NB4 (cell line): ENCODE measurements around the gene IGFBP4.

Experiments used
- DNase-seq: peaks from one replicate; pipeline ENCODE4 v3.0.0; 2010; ENCODE audit warnings: low read depth
- H3K4me3 ChIP-seq: one replicate; pipeline ENCODE4 v1.5.1; 2011; ENCODE audit warnings: mild to moderate bottlenecking, low read depth, low read length, moderate library complexity
- MYC ChIP-seq: IDR thresholded peaks from 2 replicates; pipeline ENCODE4 v1.6.1; 2011; ENCODE audit warnings: low read depth, low read length
- POLR2A ChIP-seq: IDR thresholded peaks from 2 replicates; pipeline ENCODE4 v1.6.1; 2011; ENCODE audit warnings: mild to moderate bottlenecking; ENCODE audit not compliant: insufficient read length; ENCODE audit errors: extremely low read depth
- TF ChIP-seq, protein P1 (sequence below): IDR thresholded peaks from one replicate; pipeline ENCODE4 v1.5.1; 2012; ENCODE audit warnings: low read depth, low read length
- TF ChIP-seq, protein P2 (sequence below): IDR thresholded peaks from 2 replicates; pipeline ENCODE4 v1.6.1; 2011; ENCODE audit warnings: low read depth, low read length

The IGFBP4 gene

DNA sequence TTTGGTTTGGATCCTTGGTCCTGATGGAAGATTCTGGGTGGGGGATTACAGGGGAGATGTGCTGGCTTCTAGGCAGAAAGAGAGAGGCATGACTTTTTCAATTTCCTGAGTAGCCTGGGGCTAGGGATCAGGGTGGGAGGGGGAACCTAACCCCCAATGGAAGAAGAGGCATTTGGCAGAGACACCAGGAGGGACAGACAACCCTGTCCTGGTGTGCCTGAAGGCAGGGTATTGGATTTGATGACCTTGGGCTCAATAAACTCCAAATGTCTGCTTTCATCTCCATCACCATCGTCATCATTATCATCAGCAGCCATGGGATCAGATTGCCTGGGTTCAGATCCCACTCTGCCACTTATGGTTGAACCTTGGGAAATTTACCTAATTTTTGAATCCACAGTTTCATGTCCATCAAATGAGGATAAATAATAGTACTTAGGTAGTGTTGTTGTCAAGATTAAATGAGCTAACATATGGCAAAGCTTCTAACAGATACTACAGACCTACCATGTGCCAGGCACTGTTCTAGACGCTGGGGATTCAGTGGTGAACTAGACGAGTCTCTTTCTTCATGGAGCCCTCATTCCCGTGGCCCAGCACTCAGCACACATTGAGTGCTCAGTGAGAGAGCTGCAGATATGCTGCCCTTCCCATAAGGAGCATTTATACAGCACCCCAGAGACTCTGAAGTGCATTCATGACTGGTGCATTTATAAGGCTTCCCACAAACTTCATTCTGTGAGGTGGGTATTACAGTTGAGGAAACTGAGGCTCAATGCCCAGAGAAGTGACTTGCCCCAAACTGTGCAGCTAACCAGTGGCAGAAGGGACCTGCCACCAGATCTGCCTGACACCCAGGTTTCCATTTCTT lies 26.8 kb downstream of the IGFBP4 start:
- TF ChIP-seq, protein P1, sequence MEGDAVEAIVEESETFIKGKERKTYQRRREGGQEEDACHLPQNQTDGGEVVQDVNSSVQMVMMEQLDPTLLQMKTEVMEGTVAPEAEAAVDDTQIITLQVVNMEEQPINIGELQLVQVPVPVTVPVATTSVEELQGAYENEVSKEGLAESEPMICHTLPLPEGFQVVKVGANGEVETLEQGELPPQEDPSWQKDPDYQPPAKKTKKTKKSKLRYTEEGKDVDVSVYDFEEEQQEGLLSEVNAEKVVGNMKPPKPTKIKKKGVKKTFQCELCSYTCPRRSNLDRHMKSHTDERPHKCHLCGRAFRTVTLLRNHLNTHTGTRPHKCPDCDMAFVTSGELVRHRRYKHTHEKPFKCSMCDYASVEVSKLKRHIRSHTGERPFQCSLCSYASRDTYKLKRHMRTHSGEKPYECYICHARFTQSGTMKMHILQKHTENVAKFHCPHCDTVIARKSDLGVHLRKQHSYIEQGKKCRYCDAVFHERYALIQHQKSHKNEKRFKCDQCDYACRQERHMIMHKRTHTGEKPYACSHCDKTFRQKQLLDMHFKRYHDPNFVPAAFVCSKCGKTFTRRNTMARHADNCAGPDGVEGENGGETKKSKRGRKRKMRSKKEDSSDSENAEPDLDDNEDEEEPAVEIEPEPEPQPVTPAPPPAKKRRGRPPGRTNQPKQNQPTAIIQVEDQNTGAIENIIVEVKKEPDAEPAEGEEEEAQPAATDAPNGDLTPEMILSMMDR, result no peak
- TF ChIP-seq, protein P2, sequence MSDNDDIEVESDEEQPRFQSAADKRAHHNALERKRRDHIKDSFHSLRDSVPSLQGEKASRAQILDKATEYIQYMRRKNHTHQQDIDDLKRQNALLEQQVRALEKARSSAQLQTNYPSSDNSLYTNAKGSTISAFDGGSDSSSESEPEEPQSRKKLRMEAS, result no peak
- TF ChIP-seq POLR2A (no peak), MYC (no peak)
- no peak for DNase-seq
- H3K4me3 ChIP-seq, result no peak overlapping the region

DNA sequence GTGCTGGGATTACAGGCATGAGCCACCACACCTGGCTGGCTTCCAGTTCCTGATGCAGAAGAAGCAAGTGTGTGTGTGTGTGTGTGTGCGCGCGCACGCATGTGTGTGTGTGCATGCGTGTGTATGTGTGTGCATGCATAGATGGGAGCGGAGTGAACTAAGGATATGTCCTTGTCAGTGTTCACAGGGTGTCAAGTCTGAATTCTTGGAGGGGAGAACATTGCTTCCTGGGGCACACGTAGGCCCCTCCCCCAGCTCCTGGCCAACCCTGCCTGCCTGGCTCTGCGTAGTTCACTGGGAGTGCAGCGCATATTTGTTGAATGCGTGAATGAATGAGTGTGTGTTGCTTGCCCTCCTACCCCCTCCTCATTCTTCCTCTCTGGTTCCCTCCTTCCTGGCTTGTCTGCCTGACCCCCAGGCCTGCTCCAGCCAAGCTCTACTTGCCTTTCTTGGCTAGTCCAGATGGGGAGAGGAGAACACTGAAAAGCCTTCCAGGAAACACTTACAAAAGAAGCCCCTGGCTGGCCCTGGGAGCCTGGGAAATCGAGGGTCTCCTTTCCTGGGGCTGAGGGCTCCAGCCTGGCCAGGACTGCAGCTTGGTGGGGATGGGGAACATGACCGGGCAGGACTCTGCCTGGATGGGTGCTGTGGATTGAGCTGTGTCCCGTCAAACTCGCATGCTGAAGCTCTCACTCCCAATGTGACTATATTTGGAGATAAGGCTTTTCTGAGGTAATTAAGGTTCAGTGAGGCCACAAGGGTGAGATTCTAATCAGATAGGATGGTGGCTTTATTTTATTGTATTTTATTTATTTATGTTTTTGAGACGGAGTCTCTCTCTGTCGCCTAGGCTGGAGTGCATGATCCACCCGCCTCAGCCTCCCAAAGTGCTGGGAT lies 27.9 kb downstream of the IGFBP4 start:
- H3K4me3 ChIP-seq, result no peak overlapping the region
- no peak for DNase-seq
- no peak for TF ChIP-seq MYC
- TF ChIP-seq, protein P2, result no peak
- TF ChIP-seq POLR2A, result no peak
- TF ChIP-seq, protein P1, result no peak

DNA sequence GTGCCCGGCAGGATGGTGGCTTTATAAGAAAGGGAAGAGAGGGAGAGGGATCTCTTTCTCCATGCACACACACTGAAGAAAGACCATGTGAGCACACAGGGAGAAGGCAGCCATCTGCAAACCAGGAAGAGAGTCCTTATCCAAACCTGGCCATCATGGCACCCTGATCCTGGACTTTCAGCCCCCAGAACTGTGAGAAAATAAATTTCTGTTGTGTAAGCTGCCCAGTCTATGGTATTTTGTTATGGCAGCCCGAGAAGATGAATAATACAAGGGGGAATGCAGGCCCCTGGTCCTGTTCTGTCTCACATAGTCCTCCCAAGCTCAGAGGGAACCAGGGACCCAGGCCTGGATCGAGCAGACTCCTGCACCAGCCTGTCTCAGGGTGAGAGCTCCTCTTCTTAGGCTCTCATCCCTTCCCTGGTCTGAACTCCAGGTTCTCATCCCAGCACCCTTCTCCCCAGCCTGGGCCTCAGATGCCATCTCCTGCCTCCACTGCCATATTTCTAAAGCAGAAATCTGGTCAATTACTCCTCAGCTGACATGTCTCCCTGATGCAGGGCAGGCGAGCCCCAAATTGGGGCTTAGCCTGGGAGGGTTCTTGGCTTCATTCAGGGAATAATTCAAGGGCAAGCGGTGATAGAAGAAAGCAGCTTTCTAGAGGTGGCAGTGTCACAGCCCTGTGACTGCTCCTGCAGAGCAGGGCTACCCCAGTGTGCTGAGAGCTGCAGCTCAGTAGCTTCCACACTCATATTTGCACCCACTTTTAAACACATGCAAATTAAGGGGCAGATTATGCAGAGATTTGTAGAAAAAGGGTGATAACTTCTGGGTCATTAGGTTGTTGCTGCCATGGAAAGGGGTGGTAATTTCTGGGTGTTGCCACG lies 28.8 kb downstream of the IGFBP4 start:
- H3K4me3 ChIP-seq, result no peak overlapping the region
- TF ChIP-seq MYC, result no peak
- DNase-seq, result no peak

DNA sequence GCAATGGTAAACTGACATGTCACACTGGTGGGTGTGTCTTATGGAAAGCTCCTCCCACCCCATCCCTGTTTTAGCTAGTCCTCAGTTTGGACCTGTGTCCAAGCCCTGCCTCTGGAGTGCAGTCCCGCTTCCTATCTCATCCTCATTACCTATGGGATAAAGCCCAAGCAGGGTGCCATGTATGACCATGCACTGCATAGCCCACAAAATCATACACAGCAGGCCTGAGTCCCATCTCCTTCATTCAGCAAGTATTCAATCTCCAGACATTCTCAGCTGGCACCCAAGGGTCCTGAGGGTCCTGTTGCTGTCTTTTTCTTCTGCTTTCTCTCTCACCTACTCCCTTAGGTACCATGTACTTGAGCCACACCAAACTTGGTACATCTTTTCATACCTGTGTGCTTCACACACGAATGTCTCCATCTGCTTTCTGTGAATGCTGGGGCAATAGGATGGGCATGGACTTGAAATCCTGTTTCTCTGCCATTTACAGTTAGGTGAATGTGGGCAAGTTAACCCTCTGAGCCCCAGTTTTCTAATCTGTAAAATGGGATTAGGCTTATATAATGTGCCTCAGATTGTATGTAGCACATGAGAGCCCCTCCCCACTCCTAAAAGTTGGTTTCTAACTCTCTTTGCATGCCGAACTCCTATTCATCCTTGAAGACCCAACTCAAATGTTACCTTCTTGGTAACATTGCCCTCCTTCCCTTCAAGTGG lies 29.6 kb downstream of the IGFBP4 start:
- H3K4me3 ChIP-seq, result no peak overlapping the region
- TF ChIP-seq POLR2A (no peak), MYC (no peak)
- TF ChIP-seq, protein P2, result no peak
- TF ChIP-seq, protein P1, result no peak
- no peak for DNase-seq

DNA sequence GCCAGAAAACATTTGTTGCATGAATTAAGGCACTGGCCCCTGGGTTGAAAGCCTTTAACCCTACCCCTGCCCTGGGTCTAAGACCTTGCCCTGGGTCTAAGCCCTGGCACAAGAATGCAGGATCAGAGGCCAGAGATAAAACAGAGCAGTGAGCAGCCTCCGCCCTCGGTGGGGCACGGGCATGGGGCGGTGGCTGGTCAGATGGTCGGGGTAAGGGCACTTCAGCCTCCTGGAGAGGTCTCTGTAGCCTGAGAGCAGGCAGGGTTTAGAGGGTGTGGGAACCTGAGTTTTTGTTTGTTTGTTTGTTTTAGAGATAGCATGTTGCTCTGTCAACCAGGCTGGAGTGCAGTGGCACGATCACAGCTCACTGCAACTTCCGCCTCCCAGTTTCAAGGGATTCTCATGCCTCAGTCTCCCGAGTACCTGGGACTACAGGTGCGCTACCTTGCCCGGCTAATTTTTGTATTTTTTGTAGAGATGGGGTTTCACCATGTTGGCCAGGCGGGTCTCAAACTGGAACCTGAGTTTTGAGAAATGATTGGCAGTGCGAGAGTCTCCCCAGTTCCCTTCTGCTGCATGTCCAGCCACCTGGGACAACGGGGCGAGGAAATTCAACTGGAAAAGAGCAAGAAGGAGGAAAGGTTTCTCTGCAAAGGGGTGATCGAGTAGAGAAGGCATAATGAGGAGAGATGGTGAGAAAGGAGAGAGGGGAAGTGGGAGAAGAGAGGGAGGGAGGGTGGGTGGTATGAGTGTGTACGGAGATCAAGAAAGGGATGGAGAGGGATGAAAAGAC lies 30.5 kb downstream of the IGFBP4 start:
- DNase-seq, result no peak
- TF ChIP-seq, protein P2, result no peak
- TF ChIP-seq, protein P1, result no peak
- no peak for TF ChIP-seq MYC
- no peak for TF ChIP-seq POLR2A

More for the DNA sequence above, 30.5 kb downstream of the IGFBP4 start:
- H3K4me3 ChIP-seq, result no peak overlapping the region
